Transverse colon (tissue), 4 donors: Measurements from ENCODE around the gene TMEM38A. TPM values are rescaled to one million over a fixed set of nuclear protein-coding genes. Genes with fewer than 3 reads are reported as not detected.
"Not testable (repeated sequence)": the region's sequence is repeated elsewhere in the genome, so short reads cannot be mapped to it uniquely, and the experiment has no call there.

Experiments
- DNase-seq: peaks from one replicate; pipeline ENCODE4 v3.0.0-alpha.2; 2019
- H3K27ac ChIP-seq, 4 donors: fragments of 200-600 bp; sonication (generic); 2 replicates each; pipeline ENCODE4 v1.5.1; 2016 to 2018; ENCODE audit warnings: inconsistent platforms in 4 of 4
- H3K27me3 ChIP-seq: fragments of 200-600 bp; sonication (generic); 2 replicates; pipeline ENCODE4 v1.5.1; 2017; ENCODE audit warnings: inconsistent platforms
- H3K36me3 ChIP-seq, 4 donors: fragments of 200-600 bp; sonication (generic); 2 replicates each; pipeline ENCODE4 v1.5.1; 2017 to 2019; ENCODE audit warnings: inconsistent platforms in 4 of 4
- H3K4me1 ChIP-seq, 4 donors: fragments of 200-600 bp; sonication (generic); 2 replicates each; pipeline ENCODE4 v1.5.1; 2017 to 2020; ENCODE audit warnings: inconsistent platforms in 4 of 4
- H3K4me3 ChIP-seq, 4 donors: fragments of 200-600 bp; sonication (generic); 1 replicate in 1 of 4; 2 replicates in 3 of 4; pipeline versions ENCODE4 v1.5.1 to v1.6.1; 2017 to 2019; ENCODE audit warnings: inconsistent platforms in 4 of 4
- H3K9me3 ChIP-seq, 2 donors: fragments of 200-600 bp; sonication (generic); 2 replicates each; pipeline ENCODE4 v1.5.1; 2017 to 2019; ENCODE audit warnings: inconsistent platforms in 2 of 2
- EP300 ChIP-seq: sonication (generic); formaldehyde crosslinking; IDR thresholded peaks from one replicate; pipeline ENCODE4 v1.6.1; 2017; ENCODE audit warnings: antibody characterized with exemption, low read depth
- POLR2A ChIP-seq: fragments of 450-650 bp; IDR thresholded peaks from one replicate; pipeline ENCODE4 v1.6.1; 2016; ENCODE audit warnings: antibody characterized with exemption, mild to moderate bottlenecking, moderate library complexity
- POLR2AphosphoS5 ChIP-seq, 3 donors: sonication (generic); formaldehyde crosslinking; IDR thresholded peaks; one replicate each; pipeline ENCODE4 v1.6.1; 2016; ENCODE audit warnings: antibody characterized with exemption in 3 of 3
- WGBS, 2 donors: methylation state at CpG; one replicate each; pipeline ENCODE4 v1.1.5; 2018; ENCODE audit warnings: low coverage in 1 of 2; 5-methylcytosine and 5-hydroxymethylcytosine counted together
- in situ Hi-C, 4 donors: fragments of 200-750 bp; cut with MboI; loops; one replicate each; pipeline versions ENCODE4 v1.15.0 to v1.15.1; 2017; ENCODE audit warnings: low sequenced_read_pairs in 3 of 4, low pct_ligation_motif_present in 1 of 4, low pct_unique_long_range_greater_than_20kb in 1 of 4
- intact Hi-C: fragments of 100-400 bp; cut with DNase I; formaldehyde crosslinking; loops from one replicate; pipeline ENCODE4 v1.15.1; 2023; ENCODE audit warnings: low total_unique reads
- total RNA-seq, 4 donors: library from RNA; depleted of rRNA; stranded (reverse); fragments of >200 nt; gene quantifications; one replicate each; pipeline ENCODE4 v1.1.0, GENCODE V29; 2016
- TF ChIP-seq, protein P1 (sequence below), 5 experiments: fragments of 200-600 bp in 3 of 5; fragments of 450-650 bp in 2 of 5; sonication (generic) in 3 of 5; IDR thresholded peaks; 1 replicate in 2 of 5; 2 replicates in 3 of 5; pipeline ENCODE4 v1.5.1; 2016 to 2017; ENCODE audit warnings: antibody characterized with exemption in 5 of 5, inconsistent platforms in 3 of 5, mild to moderate bottlenecking in 2 of 5, moderate library complexity in 1 of 5

Gene TMEM38A
- total RNA-seq, 4 donors from 2014 or later: 0.40 to 9.7 (median 5.1) TPM

GRCh38 chr19:16671652-16672274, 10.8 kb downstream of the TMEM38A start:
- 60 to 66% methylated on average over 1 to 11 of the region's 12 CpGs for WGBS, 2 donors
- Histone ChIP-seq H3K9me3 (no peaks in the 10 kb centered on the region), H3K27ac (no peak overlapping the region), H3K4me3 (no peak overlapping the region), H3K36me3 (no peaks in the 10 kb centered on the region), H3K27me3 (no peaks in the 10 kb centered on the region), H3K4me1 (peaks cover 0 to 6% (median 0%) of the 10 kb centered on the region in 4 donors)
- TF ChIP-seq POLR2A (no peak), EP300 (no peak), POLR2AphosphoS5 (IDR thresholded peaks at IDR 0.05) (no peak)
- DNase-seq: peak; percentile 43
- intact Hi-C loops (no loop called here), in situ Hi-C loops (no loop called here)

GRCh38 chr19:16673231-16673630, 12.3 kb downstream of the TMEM38A start:
- TF ChIP-seq, protein P1, sequence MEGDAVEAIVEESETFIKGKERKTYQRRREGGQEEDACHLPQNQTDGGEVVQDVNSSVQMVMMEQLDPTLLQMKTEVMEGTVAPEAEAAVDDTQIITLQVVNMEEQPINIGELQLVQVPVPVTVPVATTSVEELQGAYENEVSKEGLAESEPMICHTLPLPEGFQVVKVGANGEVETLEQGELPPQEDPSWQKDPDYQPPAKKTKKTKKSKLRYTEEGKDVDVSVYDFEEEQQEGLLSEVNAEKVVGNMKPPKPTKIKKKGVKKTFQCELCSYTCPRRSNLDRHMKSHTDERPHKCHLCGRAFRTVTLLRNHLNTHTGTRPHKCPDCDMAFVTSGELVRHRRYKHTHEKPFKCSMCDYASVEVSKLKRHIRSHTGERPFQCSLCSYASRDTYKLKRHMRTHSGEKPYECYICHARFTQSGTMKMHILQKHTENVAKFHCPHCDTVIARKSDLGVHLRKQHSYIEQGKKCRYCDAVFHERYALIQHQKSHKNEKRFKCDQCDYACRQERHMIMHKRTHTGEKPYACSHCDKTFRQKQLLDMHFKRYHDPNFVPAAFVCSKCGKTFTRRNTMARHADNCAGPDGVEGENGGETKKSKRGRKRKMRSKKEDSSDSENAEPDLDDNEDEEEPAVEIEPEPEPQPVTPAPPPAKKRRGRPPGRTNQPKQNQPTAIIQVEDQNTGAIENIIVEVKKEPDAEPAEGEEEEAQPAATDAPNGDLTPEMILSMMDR (IDR thresholded peaks at IDR 0.05): no peak
- TF ChIP-seq POLR2AphosphoS5 (IDR thresholded peaks at IDR 0.05) (no peak), POLR2A (no peak)
- Histone ChIP-seq H3K9me3 (no peaks in the 10 kb centered on the region), H3K4me3 (no peak overlapping the region), H3K36me3 (no peaks in the 10 kb centered on the region), H3K27ac (no peak overlapping the region), H3K4me1 (peaks cover 0 to 6% (median 0%) of the 10 kb centered on the region in 4 donors), H3K27me3 (no peaks in the 10 kb centered on the region)
- in situ Hi-C loops (no loop called here), intact Hi-C loops (no loop called here)
- DNase-seq: no peak
- WGBS, 2 donors: 82 to 93% methylated on average over 3 of the region's 3 CpGs

DNA sequence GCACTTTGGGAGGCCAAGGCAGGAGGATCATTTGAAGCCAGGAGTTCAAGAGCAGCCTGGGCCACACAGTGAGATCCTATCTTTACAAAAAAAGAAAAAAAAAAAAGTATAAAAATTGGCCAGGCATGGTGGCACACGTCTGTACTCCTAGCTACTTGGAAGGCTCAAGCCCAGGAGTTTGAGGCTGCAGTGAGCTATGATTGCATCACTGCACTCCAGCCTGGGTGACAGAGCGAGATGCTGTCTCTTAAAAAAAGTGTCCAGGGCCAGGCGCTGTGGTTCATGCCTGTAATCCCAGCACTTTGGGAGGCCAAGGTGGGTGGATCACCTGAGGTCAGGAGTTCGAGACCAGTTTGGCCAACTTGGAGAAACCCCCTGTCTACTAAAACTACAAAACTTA, 12.9 kb downstream of the TMEM38A start:
- H3K27me3 ChIP-seq, H3K36me3 ChIP-seq, in situ Hi-C loops, DNase-seq, H3K4me3 ChIP-seq, H3K27ac ChIP-seq, H3K9me3 ChIP-seq, intact Hi-C loops, H3K4me1 ChIP-seq: not testable (repeated sequence)
- WGBS, 2 donors: 91% methylated on average over 4 of the region's 4 CpGs; no CpG with 5 or more reads in 1 of the 2 donors

DNA sequence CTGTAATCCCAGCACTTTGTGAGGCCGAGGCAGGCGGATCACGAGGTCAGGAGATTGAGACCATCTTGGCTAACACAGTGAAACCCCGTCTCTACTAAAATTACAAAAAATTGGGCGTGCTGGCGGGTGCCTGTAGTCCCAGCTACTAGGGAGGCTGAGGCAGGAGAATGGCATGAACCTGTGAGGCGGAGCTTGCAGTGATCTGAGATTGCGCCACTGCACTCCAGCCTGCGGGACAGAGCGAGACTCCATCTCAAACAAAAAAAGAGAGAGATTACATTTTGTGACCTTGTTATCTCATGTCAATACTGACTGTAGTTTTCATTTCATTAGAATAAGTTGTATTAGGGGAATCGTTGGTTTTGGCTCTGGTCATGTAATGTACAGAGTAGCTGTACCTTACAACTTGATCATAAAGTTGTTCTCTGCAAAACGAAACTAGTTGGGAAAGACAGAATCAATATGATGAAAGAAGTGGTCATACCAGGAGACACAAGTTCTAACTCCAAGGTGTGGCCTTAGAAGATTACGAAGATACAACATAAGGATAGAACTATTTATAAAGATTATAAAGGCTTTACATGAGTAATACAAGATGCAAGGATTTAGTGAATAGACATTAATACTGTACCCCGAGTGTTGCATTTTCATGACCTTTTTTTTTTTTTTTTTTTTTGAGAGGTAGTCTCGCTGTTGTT, 15.3 kb downstream of the TMEM38A start:
- intact Hi-C loops: no loop called here
- in situ Hi-C loops: no loop called here
- no peak for DNase-seq
- 86 to 91% methylated on average over 7 to 15 of the region's 15 CpGs for WGBS, 2 donors
- Histone ChIP-seq H3K27me3 (no peaks in the 10 kb centered on the region), H3K4me3 (no peak overlapping the region), H3K9me3 (peaks cover 0 to 5% of the 10 kb centered on the region in 2 donors), H3K4me1 (peaks cover 0 to 6% (median 0%) of the 10 kb centered on the region in 4 donors), H3K36me3 (peaks cover 0 to 8% (median 4%) of the 10 kb centered on the region in 4 donors), H3K27ac (no peak overlapping the region)
- no peak for TF ChIP-seq POLR2A
- TF ChIP-seq, protein P1 (IDR thresholded peaks at IDR 0.05): no peak
- TF ChIP-seq POLR2AphosphoS5 (IDR thresholded peaks at IDR 0.05): no peak
- no peak for TF ChIP-seq EP300

GRCh38 chr19:16677055-16677454, 16.1 kb downstream of the TMEM38A start:
- Histone ChIP-seq H3K27ac (no peak overlapping the region), H3K27me3 (no peaks in the 10 kb centered on the region), H3K36me3 (peaks cover 0 to 9% (median 4%) of the 10 kb centered on the region in 4 donors), H3K4me3 (no peak overlapping the region), H3K9me3 (peaks cover 0 to 5% of the 10 kb centered on the region in 2 donors), H3K4me1 (no peaks in the 10 kb centered on the region)
- no peak for TF ChIP-seq EP300
- TF ChIP-seq POLR2A: no peak
- TF ChIP-seq, protein P1 (IDR thresholded peaks at IDR 0.05): no peak
- no peak for TF ChIP-seq POLR2AphosphoS5 (IDR thresholded peaks at IDR 0.05)
- in situ Hi-C loops (no loop called here), intact Hi-C loops (no loop called here)
- DNase-seq: no peak
